OCI-LY3 (cell line): Measurements from ENCODE around the gene ILRUN.

Experiments used
- H2AFZ ChIP-seq: fragments of 200-600, 300-600 bp; shearing (Covaris generic); 2 replicates; pipeline ENCODE4 v1.6.0; 2014; ENCODE audit warnings: antibody characterized with exemption, low read depth, low read length
- H3K27ac ChIP-seq: fragments of 200-600, 300-600 bp; sonication (generic); 2 replicates; pipeline ENCODE4 v1.5.1; 2014; ENCODE audit warnings: mild to moderate bottlenecking, low read length, moderate library complexity, mixed read lengths
- H3K27me3 ChIP-seq: fragments of 200-600, 300-600 bp; sonication (generic); 2 replicates; pipeline ENCODE4 v1.6.1; 2014; ENCODE audit warnings: low read depth, low read length, mixed read lengths
- H3K36me3 ChIP-seq: fragments of 200-600, 300-600 bp; sonication (generic); replicated peaks from 2 replicates; pipeline ENCODE3; 2014; ENCODE audit warnings: low read depth, low read length, mixed read lengths
- H3K4me1 ChIP-seq: fragments of 300-600, 200-600 bp; sonication (generic); 2 replicates; pipeline ENCODE4 v1.6.1; 2014; ENCODE audit warnings: low read length, mixed read lengths
- H3K4me2 ChIP-seq: fragments of 200-600, 300-600 bp; sonication (generic); 2 replicates; pipeline ENCODE4 v1.6.1; 2014; ENCODE audit warnings: low read length, mixed read lengths
- H3K4me3 ChIP-seq: fragments of 300-600, 200-600 bp; sonication (generic); 2 replicates; pipeline ENCODE4 v1.5.1; 2014; ENCODE audit warnings: antibody characterized with exemption, mild to moderate bottlenecking, low read length, moderate library complexity
- H3K79me2 ChIP-seq: fragments of 300-600, 200-600 bp; shearing (Covaris generic); 2 replicates; pipeline ENCODE4 v1.6.1; 2014; ENCODE audit warnings: mild to moderate bottlenecking, low read length, mixed read lengths
- H3K9ac ChIP-seq: fragments of 300-600, 200-600 bp; shearing (Covaris generic); 2 replicates; pipeline ENCODE4 v1.6.0; 2014; ENCODE audit warnings: mild to moderate bottlenecking, low read length, moderate library complexity
- H3K9me3 ChIP-seq: fragments of 200-600, 300-600 bp; shearing (Covaris generic); 2 replicates; pipeline ENCODE4 v1.6.1; 2014; ENCODE audit warnings: low read length, mixed read lengths; ENCODE audit not compliant: insufficient read depth
- H4K20me1 ChIP-seq: fragments of 200-600, 300-600 bp; sonication (generic); 2 replicates; pipeline ENCODE4 v1.6.1; 2016; ENCODE audit warnings: low read length, mixed read lengths; ENCODE audit not compliant: insufficient read depth
- EZH2phosphoT487 ChIP-seq: fragments of 200-600 bp; shearing (Covaris generic); IDR thresholded peaks from 2 replicates; pipeline ENCODE4 v1.6.1; 2018; ENCODE audit warnings: antibody characterized with exemption, mixed run types, low read depth
- TF ChIP-seq, protein P1 (sequence below): fragments of 200-600, 300-600 bp; sonication (generic); IDR thresholded peaks from 2 replicates; pipeline ENCODE4 v1.5.1; 2014; ENCODE audit warnings: antibody characterized with exemption, low read length, low read depth

ILRUN gene

DNA sequence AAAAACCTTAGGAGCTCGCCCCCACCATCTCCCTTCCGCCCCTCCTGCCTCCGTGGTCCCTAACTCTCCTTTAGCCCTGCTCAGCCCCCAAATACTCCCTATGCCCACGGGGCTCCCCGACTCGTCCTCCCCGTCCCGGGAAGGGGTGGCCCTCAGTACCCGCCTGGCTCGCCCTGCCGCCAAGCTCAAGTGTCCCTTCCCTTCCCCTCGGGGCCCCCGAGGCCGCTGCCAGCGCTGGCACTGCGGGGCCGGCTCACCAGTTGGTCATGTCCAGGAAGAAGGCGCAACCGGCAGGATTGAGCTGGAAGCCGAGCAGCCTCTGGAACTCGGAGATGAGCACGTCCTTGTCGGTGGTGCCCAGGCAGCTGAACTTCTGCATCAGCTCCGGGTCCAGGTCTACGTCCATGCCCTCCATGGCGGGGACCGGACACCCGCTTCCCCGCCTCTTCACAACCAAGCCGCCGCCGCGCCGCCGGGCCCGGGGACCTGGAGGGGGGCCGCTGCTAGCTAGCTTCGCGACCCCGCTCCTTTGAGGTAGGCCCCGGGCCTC is 303 bp downstream of the ILRUN start:
- Histone ChIP-seq H3K4me3 (peak overlapping the region; percentile 98), H3K27me3 (no peaks in the 10 kb centered on the region), H3K36me3 (peaks cover 4% of the 10 kb centered on the region), H3K4me1 (peaks cover 30% of the 10 kb centered on the region), H3K79me2 (peaks cover 53% of the 10 kb centered on the region), H3K27ac (peak overlapping the region; percentile 62), H3K9ac (peak overlapping the region; percentile 95), H4K20me1 (peaks cover 31% of the 10 kb centered on the region), H3K9me3 (no peaks in the 10 kb centered on the region), H3K4me2 (peak overlapping the region; percentile 90), H2AFZ (no peak overlapping the region)
- TF ChIP-seq, protein P1, sequence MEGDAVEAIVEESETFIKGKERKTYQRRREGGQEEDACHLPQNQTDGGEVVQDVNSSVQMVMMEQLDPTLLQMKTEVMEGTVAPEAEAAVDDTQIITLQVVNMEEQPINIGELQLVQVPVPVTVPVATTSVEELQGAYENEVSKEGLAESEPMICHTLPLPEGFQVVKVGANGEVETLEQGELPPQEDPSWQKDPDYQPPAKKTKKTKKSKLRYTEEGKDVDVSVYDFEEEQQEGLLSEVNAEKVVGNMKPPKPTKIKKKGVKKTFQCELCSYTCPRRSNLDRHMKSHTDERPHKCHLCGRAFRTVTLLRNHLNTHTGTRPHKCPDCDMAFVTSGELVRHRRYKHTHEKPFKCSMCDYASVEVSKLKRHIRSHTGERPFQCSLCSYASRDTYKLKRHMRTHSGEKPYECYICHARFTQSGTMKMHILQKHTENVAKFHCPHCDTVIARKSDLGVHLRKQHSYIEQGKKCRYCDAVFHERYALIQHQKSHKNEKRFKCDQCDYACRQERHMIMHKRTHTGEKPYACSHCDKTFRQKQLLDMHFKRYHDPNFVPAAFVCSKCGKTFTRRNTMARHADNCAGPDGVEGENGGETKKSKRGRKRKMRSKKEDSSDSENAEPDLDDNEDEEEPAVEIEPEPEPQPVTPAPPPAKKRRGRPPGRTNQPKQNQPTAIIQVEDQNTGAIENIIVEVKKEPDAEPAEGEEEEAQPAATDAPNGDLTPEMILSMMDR: no peak
- TF ChIP-seq EZH2phosphoT487: no peak

DNA sequence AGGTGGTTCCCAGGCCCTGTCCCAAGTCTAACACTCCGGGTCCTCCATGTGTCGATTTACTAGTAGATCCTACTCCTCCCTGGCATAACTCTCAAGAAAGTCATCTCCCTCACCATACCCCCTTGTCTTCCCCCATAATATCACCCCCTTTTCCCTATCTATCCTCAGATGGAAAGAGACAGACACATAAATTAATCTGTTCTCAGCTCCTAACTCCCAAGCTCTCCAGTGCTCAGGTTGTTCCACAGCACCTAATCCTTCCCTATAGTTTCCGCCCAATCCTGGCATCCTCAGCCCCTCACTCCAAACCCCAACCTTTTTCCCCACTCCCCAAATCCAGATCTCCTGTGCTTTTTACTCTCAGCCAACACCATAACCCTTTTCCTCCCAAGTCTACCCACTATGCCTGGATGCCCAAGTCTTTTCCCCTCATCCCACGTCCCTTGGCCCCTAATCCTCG is 808 bp downstream of the ILRUN start:
- no peak overlapping the region for H2AFZ ChIP-seq
- peak overlapping the region; percentile 98 for H3K4me3 ChIP-seq
- H4K20me1 ChIP-seq: peaks cover 31% of the 10 kb centered on the region
- TF ChIP-seq EZH2phosphoT487: no peak
- TF ChIP-seq, protein P1: no peak
- H3K27ac ChIP-seq: peak overlapping the region; percentile 62
- peak overlapping the region; percentile 95 for H3K9ac ChIP-seq
- H3K79me2 ChIP-seq: peaks cover 58% of the 10 kb centered on the region
- H3K9me3 ChIP-seq: no peaks in the 10 kb centered on the region
- H3K27me3 ChIP-seq: no peaks in the 10 kb centered on the region
- H3K36me3 ChIP-seq: peaks cover 4% of the 10 kb centered on the region
- peak overlapping the region; percentile 90 for H3K4me2 ChIP-seq
- H3K4me1 ChIP-seq: peaks cover 33% of the 10 kb centered on the region

DNA sequence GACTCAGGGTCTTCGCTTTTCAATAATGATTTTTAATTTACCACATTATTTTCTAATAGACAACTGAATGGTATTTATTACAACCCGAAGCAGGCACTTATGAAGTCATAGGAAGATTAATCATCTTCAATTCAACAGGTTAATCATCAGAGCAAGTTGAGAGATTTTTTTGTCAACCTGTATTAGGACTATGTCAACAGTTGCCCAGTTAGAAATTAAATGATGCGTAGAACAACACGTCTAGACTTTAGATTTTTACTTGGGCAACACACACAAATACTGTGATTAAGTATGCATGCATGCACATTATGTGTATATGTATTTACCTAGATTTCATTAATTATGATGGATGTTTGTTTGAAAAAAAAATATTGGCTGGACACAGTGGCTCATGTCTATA is 4.3 kb downstream of the ILRUN start:
- Histone ChIP-seq H3K9me3 (no peaks in the 10 kb centered on the region), H3K79me2 (peaks cover 90% of the 10 kb centered on the region), H3K27me3 (no peaks in the 10 kb centered on the region), H4K20me1 (peaks cover 44% of the 10 kb centered on the region), H3K9ac (no peak overlapping the region), H3K4me2 (no peak overlapping the region), H3K27ac (no peak overlapping the region), H3K36me3 (peaks cover 8% of the 10 kb centered on the region), H2AFZ (no peak overlapping the region), H3K4me3 (no peak overlapping the region), H3K4me1 (peaks cover 24% of the 10 kb centered on the region)
- TF ChIP-seq, protein P1: no peak

DNA sequence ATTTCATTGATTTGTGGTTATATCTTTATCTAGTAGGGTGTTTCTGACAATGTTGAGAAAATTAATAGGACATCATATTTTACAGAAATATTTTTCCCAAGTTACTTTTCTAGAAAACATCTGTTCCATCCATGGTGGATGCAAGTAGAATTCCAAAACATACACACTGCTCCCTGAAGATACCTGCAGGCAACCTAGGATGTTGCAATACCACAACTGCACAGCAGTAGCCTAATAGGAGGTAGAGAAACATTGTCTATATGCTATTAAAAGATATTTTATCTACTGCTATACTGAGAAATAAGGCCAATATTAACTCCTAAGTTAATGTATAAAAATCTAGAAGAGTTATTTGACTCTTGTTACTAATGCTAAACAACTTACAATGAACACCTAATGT is 6.8 kb downstream of the ILRUN start:
- Histone ChIP-seq H3K4me2 (no peak overlapping the region), H2AFZ (no peak overlapping the region), H3K9ac (no peak overlapping the region), H3K36me3 (peaks cover 8% of the 10 kb centered on the region), H3K79me2 (peaks cover 97% of the 10 kb centered on the region), H4K20me1 (peaks cover 33% of the 10 kb centered on the region), H3K9me3 (no peaks in the 10 kb centered on the region), H3K4me3 (no peak overlapping the region), H3K27me3 (no peaks in the 10 kb centered on the region), H3K4me1 (peaks cover 21% of the 10 kb centered on the region), H3K27ac (no peak overlapping the region)
- TF ChIP-seq, protein P1: no peak
- TF ChIP-seq EZH2phosphoT487: no peak
